HG02623 (cell line): Measurements from ENCODE around the gene VDAC1.
"Not testable (repeated sequence)": the region's sequence is repeated elsewhere in the genome, so short reads cannot be mapped to it uniquely, and the experiment has no call there.

Source experiments
- ATAC-seq: cut with Tn5 transposase; IDR thresholded peaks from one replicate; pipeline ENCODE4 v1.9.1; 2021; ENCODE audit warnings: moderate library complexity; ENCODE audit not compliant: unreplicated experiment

VDAC1 gene

GRCh38 chr5:133996683-133997252, 8.0 kb downstream of the VDAC1 start:
- ATAC-seq, result no peak

GRCh38 chr5:133995883-133996563, 8.8 kb downstream of the VDAC1 start:
- no peak for ATAC-seq

GRCh38 chr5:133995341-133995740, 9.4 kb downstream of the VDAC1 start:
- no peak for ATAC-seq

GRCh38 chr5:133994990-133995333, 9.8 kb downstream of the VDAC1 start:
- no peak for ATAC-seq

GRCh38 chr5:133994297-133994989, 10.3 kb downstream of the VDAC1 start:
- no peak for ATAC-seq

- no peak for ATAC-seq
Observed at GRCh38 chr5:133993185-133993936, 11.4 kb downstream of the VDAC1 start.

- ATAC-seq, result no peak
Observed at GRCh38 chr5:133992429-133993155, 12.2 kb downstream of the VDAC1 start.

- ATAC-seq, result no peak
Observed at GRCh38 chr5:133991171-133991910, 13.4 kb downstream of the VDAC1 start.

GRCh38 chr5:133990396-133990795, 14.4 kb downstream of the VDAC1 start:
- no peak for ATAC-seq

GRCh38 chr5:133985540-133986180, 19.1 kb downstream of the VDAC1 start:
- ATAC-seq, result no peak

- no peak for ATAC-seq
Observed at GRCh38 chr5:133983674-133984073, 21.1 kb downstream of the VDAC1 start.

GRCh38 chr5:133981714-133982113, 23.1 kb downstream of the VDAC1 start:
- no peak for ATAC-seq

- no peak for ATAC-seq
Observed at GRCh38 chr5:133980652-133981051, 24.1 kb downstream of the VDAC1 start.

GRCh38 chr5:133978943-133979342, 25.8 kb downstream of the VDAC1 start:
- ATAC-seq, result no peak

GRCh38 chr5:133977858-133978257, 26.9 kb downstream of the VDAC1 start:
- no peak for ATAC-seq

- peak; percentile 64 for ATAC-seq
Observed at GRCh38 chr5:133977161-133977787, 27.5 kb downstream of the VDAC1 start.

GRCh38 chr5:133975546-133975945, 29.2 kb downstream of the VDAC1 start:
- not testable (repeated sequence) for ATAC-seq

GRCh38 chr5:133974142-133974541, 30.6 kb downstream of the VDAC1 start:
- ATAC-seq, result no peak

- ATAC-seq, result no peak
Observed at GRCh38 chr5:133970325-133970909, 34.4 kb downstream of the VDAC1 start.
